ENCODE results near the gene LUC7L3. TPM values are rescaled to one million over a fixed set of nuclear protein-coding genes. Genes with fewer than 3 reads are reported as not detected.
A peak's percentile ranks its signal among the peaks of the same experiment; 100 is the strongest.

The LUC7L3 gene
- total RNA-seq, 3 donors from 2014 or later: 91.0 to 122 (median 114) TPM

DNA sequence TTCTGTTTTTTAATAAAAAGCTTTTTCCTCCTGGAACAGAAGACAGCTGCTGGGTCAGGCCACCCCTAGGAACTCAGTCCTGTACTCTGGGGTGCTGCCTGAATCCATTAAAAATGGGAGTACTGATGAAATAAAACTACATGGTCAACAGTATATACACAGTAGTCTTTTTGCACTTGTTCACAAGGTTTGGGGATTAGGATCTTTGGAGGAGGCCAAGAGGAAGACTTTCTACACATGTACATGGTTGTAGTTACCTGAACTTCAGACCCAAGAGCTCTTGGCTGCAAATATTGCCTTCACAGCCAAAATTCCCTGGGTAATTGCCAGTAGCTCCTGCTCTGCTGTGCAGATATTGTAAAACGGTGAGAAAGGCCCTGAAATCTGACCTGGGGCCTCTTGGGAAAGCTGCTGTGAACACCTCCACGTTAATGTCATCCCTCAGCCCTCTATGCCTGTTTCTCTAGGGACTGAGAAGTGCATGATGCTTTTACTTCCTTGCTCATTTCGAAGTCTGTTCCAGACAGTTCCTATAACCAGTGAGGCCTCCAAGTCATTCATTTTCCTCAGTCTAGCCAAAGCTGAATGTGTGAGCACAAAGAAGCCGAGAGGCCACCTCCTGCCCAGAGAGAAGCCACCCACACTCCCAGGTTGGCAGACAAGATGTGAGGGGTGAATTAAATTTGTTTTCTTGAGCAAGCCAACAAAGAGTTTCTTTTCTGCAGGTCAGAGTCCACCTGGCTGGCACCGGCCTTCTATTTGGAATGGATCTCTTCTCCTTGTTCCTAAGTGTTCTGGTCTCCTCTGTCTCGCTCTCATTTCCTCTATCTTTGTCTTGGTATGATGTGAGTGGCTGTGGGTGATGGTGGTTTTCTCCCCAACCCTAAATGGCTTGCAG, 27.6 kb upstream of the LUC7L3 start:
- ATAC-seq (peak; percentile 46), DNase-seq (peak in 1 of 3 donors; percentile 81)
- Histone ChIP-seq H3K4me1 (ENCODE audit: low read depth) (peaks cover 64% of the 10 kb centered on the region), H3K9me3 (no peaks in the 10 kb centered on the region), H3K36me3 (ENCODE audit: low read depth) (peaks cover 7% of the 10 kb centered on the region), H3K4me3 (no peak overlapping the region)
- intact Hi-C loops (cut with DNase I, micrococcal nuclease): loop anchor here in 1 of 2 donors (5.0 kb wide), 2 partner anchors 59 to 149 kb away; partner anchors contain the start of gene ABCC3
- TF ChIP-seq, protein P1, sequence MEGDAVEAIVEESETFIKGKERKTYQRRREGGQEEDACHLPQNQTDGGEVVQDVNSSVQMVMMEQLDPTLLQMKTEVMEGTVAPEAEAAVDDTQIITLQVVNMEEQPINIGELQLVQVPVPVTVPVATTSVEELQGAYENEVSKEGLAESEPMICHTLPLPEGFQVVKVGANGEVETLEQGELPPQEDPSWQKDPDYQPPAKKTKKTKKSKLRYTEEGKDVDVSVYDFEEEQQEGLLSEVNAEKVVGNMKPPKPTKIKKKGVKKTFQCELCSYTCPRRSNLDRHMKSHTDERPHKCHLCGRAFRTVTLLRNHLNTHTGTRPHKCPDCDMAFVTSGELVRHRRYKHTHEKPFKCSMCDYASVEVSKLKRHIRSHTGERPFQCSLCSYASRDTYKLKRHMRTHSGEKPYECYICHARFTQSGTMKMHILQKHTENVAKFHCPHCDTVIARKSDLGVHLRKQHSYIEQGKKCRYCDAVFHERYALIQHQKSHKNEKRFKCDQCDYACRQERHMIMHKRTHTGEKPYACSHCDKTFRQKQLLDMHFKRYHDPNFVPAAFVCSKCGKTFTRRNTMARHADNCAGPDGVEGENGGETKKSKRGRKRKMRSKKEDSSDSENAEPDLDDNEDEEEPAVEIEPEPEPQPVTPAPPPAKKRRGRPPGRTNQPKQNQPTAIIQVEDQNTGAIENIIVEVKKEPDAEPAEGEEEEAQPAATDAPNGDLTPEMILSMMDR (IDR thresholded peaks at IDR 0.05): no peak

DNA sequence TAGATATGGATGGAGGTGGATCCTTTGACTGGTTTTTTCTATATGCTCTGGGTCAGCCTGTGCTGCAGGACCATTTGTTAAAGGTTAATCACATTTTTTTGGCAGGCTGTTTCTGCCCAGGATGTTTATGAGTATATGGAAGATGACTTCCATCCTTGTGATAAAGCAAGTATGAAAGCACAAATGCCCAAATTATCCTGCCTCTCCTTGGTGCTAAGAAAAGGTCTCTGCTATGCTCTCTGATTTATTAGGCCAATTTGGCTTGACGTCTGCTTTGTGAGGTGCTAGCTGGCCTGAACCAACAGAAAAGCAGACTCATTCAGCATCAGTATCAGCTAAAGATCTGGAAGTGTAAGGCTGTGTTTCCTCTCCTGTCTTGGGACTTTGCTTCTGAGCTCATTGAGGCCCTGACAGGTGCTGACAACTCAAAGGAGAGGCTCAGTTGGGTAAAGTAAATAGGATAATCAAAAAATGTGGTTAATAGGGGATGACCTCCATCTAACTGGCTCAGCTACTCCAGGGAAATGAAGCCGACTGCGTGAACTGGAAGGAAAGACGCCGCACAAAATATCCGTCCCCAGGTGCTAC, 26.9 kb upstream of the LUC7L3 start:
- DNase-seq (no peak), ATAC-seq (peak; percentile 4)
- Histone ChIP-seq H3K4me1 (ENCODE audit: low read depth) (peaks cover 60% of the 10 kb centered on the region), H3K9me3 (no peaks in the 10 kb centered on the region), H3K4me3 (no peak overlapping the region), H3K36me3 (ENCODE audit: low read depth) (peaks cover 7% of the 10 kb centered on the region)
- intact Hi-C loops (cut with DNase I, micrococcal nuclease): loop anchor here in 1 of 2 donors (5.0 kb wide), 2 partner anchors 60 to 150 kb away; partner anchors contain the start of gene ABCC3
- TF ChIP-seq, protein P1 (IDR thresholded peaks at IDR 0.05): no peak

DNA sequence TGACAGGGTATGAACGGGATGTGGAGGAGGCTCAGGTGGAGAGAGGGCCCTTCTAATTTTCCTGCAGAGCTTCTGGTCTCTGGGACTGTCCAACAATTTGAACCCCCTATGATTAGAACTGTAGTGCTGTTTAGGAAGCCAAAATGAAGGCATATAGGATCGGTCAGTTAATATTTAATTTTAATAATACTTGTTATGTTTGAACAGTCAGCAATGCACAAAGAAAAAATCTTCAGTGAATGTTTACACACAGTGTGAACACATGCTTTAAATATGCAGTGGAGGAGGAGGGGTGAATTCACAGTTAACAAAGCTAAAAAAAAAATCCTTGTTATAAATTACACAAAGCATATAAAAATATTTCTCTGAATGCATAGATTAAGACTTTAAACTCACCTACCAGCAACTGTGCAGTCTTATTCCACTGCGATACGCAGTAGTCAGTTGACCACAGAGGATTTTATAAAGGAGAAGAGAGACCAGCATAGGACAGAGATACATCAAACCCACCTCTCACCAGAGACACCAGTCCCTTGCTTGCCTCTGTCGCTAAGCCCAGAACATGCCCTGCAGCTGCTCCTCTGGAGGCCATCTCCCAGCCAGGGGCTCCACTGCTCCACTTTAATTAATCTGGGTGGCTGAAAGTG, 26.2 kb upstream of the LUC7L3 start:
- intact Hi-C loops (cut with DNase I, micrococcal nuclease): loop anchor here in 1 of 2 donors (5.0 kb wide), 2 partner anchors 61 to 151 kb away; partner anchors contain the start of gene ABCC3
- DNase-seq: no peak
- Histone ChIP-seq H3K4me3 (no peak overlapping the region), H3K4me1 (ENCODE audit: low read depth) (peaks cover 56% of the 10 kb centered on the region), H3K9me3 (no peaks in the 10 kb centered on the region), H3K36me3 (ENCODE audit: low read depth) (peaks cover 7% of the 10 kb centered on the region)
- ATAC-seq: peak; percentile 57
- TF ChIP-seq, protein P1 (IDR thresholded peaks at IDR 0.05): no peak

DNA sequence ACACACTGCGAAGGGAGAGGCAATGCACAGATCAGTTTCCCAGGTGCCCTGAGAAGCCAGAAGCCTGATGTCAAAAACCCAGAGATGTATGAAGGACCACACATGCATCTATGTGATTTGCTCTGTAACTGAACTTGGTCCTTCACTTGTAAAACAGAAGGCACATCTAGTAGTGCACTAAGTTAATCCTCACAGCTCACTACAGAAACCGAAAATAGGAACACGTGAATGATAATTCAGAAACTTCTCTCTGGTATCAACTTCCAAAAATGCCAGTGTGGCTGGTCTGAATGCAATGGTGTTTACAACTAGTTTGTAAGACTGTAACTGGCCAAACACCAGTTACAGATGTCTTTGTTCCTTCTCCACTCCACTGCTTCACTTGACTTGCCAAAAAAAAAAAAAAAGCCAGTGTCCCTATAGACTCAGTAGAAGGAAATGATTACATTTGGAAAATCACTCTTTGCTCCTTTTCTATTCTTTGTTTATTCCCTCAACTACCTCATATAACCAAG, 23.0 kb upstream of the LUC7L3 start:
- TF ChIP-seq, protein P1 (IDR thresholded peaks at IDR 0.05): no peak
- Histone ChIP-seq H3K4me1 (ENCODE audit: low read depth) (peaks cover 36% of the 10 kb centered on the region), H3K4me3 (no peak overlapping the region), H3K9me3 (no peaks in the 10 kb centered on the region), H3K36me3 (ENCODE audit: low read depth) (peaks cover 15% of the 10 kb centered on the region)
- intact Hi-C loops (cut with DNase I, micrococcal nuclease): no loop called here
- DNase-seq (no peak), ATAC-seq (no peak)

DNA sequence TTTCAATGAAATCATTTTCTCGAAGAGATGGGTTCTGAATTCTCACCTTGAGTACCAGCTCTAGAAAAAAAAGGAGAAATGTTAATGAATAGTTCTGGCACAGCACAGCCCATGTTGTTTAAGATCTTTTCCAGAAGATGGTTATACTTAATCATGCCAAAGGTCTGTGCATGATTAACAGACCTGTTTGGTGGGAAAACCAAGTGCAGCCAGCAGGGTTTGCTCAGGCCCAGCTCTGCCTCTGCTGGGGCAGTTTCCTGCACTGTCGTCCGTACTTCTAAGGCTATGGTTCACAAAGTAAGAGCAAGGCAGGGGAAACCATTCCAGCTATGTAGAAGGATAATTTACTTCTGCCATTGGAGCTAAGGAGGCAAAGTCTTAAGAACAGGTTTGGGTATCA, 22.3 kb upstream of the LUC7L3 start:
- intact Hi-C loops (cut with DNase I, micrococcal nuclease): no loop called here
- Histone ChIP-seq H3K4me3 (no peak overlapping the region), H3K4me1 (ENCODE audit: low read depth) (peaks cover 29% of the 10 kb centered on the region), H3K9me3 (no peaks in the 10 kb centered on the region), H3K36me3 (ENCODE audit: low read depth) (peaks cover 15% of the 10 kb centered on the region)
- no peak for DNase-seq
- ATAC-seq: no peak
- TF ChIP-seq, protein P1 (IDR thresholded peaks at IDR 0.05): no peak
